Bronchial epithelial cell (primary cell): ENCODE results near the gene DAG1. TPM values are rescaled to one million over a fixed set of nuclear protein-coding genes. Genes with fewer than 3 reads are reported as not detected.
A peak's percentile ranks its signal among the peaks of the same experiment; 100 is the strongest.

Experiments used
- DNase-seq: peaks from one replicate; pipeline ENCODE4 v3.0.0-alpha.2; 2010; ENCODE audit warnings: low read depth
- FAIRE-seq: peaks from 2 replicates; lab custom pipeline; 2011; peaks lifted over from hg19 to GRCh38; lab: Jason Lieb, UNC
- H3K27me3 ChIP-seq: 2 replicates; pipeline ENCODE4 v1.5.1; 2011; ENCODE audit warnings: low read length; ENCODE audit not compliant: control insufficient read depth, insufficient read depth
- H3K36me3 ChIP-seq: 2 replicates; pipeline ENCODE4 v1.5.1; 2011; ENCODE audit warnings: low read length; ENCODE audit not compliant: control insufficient read depth, insufficient read depth
- H3K4me3 ChIP-seq: 2 replicates; pipeline ENCODE4 v1.5.1; 2011; ENCODE audit warnings: mild to moderate bottlenecking, low read depth, low read length, control low read depth
- total RNA-seq: library from RNA; depleted of rRNA; stranded (reverse); fragments of >200 nt; gene quantifications from 2 replicates; pipeline ENCODE4 v1.2.1, GENCODE V29; 2014
- TF ChIP-seq, protein P1 (sequence below): IDR thresholded peaks from 2 replicates; pipeline ENCODE4 v1.5.1; 2011; ENCODE audit warnings: mild to moderate bottlenecking, moderate library complexity, low read length, control low read depth, inconsistent platforms; ENCODE audit not compliant: insufficient read depth, severe bottlenecking

Gene DAG1
- total RNA-seq, 1 donor from 2014 or later: 20.3 TPM

DNA sequence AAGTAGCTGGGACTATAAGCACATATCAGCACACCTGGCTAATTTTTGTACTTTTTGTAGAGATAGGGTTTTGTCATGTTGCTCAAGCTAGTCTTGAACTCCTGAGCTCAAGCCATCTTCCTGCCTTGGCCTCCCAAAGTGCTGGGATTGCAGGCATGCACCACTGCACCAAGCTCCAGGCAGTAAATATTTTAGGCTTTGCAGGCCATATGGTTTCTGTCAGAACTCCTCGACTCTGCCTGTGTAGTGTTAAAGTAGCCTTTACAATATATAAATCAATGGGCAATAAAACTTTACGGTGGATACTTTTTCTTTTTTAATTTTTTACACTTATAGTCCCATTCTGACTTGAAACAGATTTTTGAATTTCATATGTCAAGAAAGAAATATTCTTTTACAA lies 41.6 kb downstream of the DAG1 start:
- H3K27me3 ChIP-seq: no peaks in the 10 kb centered on the region
- H3K36me3 ChIP-seq: peaks cover 4% of the 10 kb centered on the region
- no peak overlapping the region for H3K4me3 ChIP-seq
- TF ChIP-seq, protein P1, sequence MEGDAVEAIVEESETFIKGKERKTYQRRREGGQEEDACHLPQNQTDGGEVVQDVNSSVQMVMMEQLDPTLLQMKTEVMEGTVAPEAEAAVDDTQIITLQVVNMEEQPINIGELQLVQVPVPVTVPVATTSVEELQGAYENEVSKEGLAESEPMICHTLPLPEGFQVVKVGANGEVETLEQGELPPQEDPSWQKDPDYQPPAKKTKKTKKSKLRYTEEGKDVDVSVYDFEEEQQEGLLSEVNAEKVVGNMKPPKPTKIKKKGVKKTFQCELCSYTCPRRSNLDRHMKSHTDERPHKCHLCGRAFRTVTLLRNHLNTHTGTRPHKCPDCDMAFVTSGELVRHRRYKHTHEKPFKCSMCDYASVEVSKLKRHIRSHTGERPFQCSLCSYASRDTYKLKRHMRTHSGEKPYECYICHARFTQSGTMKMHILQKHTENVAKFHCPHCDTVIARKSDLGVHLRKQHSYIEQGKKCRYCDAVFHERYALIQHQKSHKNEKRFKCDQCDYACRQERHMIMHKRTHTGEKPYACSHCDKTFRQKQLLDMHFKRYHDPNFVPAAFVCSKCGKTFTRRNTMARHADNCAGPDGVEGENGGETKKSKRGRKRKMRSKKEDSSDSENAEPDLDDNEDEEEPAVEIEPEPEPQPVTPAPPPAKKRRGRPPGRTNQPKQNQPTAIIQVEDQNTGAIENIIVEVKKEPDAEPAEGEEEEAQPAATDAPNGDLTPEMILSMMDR: no peak
- no peak for DNase-seq
- FAIRE-seq: no peak

DNA sequence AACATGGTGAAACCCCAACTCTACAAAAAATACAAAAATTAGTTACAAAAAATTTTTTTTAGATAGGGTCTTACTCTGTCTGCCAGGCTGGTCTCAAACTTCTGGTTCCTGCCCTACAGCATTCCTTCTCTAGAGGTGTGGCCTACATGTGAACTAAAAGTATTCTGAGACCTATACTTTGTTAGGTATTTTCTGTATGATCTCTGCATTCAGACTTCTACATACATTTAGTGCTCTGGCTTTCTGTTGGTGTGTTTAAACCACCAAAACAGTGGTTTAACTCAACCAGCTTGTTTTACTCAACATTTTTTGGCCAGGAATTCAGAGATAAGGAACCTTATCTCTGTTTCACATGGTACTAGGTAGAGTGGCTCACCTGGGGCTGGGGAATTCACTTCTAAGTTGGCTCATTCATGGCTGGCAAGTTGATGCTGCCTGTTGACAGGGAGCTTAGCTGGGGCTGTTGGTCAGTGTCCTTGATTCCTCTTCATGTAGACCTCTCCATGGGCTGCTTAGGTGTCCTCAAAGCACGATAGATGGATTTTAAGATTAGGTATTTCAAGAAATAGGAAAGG lies 42.8 kb downstream of the DAG1 start:
- peaks cover 7% of the 10 kb centered on the region for H3K36me3 ChIP-seq
- TF ChIP-seq, protein P1: no peak
- no peak for DNase-seq
- no peaks in the 10 kb centered on the region for H3K27me3 ChIP-seq
- H3K4me3 ChIP-seq: no peak overlapping the region
- no peak for FAIRE-seq

DNA sequence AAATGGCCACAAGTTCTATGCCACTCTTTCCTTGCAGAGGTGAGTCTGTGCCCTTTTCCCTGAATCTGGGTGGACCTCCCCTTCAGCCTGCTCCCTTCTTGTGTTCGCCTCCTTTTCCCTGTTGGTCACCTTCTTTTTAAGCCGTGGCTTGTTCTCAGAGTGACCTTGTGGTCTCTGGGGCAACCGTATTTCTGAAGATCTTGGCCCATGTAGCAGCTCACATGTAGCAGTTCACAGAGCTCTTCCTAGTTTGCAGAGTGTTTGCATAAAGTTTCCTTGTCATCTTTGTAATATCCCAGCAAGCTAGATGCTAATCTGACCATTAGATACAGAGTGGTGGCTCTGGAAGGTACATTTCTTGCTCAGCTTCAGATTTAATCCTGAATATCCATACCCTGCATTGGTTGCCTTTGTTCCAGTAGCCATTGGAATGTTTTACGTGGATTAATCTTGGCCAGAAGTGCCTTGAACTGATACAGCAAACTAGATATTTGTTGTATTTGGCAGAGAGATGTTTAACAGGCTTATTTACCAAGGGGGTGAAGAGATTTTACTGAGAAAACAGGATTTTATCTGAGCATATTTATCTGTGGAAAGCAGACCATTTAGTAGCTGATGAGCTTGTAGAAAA lies 43.5 kb downstream of the DAG1 start:
- H3K36me3 ChIP-seq: peaks cover 7% of the 10 kb centered on the region
- DNase-seq (no peak), FAIRE-seq (no peak)
- no peaks in the 10 kb centered on the region for H3K27me3 ChIP-seq
- TF ChIP-seq, protein P1: no peak
- no peak overlapping the region for H3K4me3 ChIP-seq

DNA sequence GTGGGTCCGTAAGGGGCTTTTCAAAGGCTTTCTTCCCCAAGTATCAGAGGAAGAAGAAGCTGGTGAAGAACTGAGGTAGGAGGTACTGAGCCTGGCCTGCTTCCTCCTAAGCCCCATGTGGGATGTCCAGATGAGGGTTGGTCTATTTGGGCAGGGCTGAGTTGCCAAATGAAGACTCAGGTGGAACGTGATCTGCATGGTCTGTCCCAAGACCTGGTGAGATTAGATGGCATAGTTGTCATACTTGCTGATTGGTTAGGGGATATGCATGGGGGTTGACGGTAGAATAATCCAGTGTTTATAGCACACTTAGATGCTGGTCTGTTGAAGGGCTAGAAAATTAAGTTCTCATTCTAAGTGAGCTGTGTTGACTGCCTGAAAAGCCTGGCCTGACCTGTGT lies 47.9 kb downstream of the DAG1 start:
- no peak for FAIRE-seq
- no peak overlapping the region for H3K4me3 ChIP-seq
- H3K27me3 ChIP-seq: no peaks in the 10 kb centered on the region
- H3K36me3 ChIP-seq: peaks cover 4% of the 10 kb centered on the region
- DNase-seq: no peak
- TF ChIP-seq, protein P1: no peak

DNA sequence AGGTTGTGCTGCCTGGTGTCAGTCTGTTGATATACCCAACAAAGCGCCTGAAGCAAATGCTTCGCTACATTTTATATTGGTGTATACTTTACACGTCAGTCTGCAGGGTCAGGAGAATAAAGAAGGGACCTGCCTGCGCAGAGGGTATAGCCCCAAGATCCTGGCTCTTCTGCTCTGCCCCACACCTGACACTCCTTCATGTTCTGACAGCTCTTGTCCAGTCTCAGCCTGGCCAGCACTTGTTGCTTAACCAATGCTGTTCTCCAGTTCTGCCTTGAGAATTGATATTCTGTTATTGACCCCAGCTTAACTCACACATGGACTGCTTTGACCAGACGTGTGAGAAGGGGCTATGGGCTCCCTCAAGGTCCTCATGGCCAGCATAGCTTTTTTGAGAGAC lies 48.4 kb downstream of the DAG1 start:
- peak; percentile 81 for FAIRE-seq
- Histone ChIP-seq H3K27me3 (no peaks in the 10 kb centered on the region), H3K4me3 (no peak overlapping the region), H3K36me3 (peaks cover 4% of the 10 kb centered on the region)
- TF ChIP-seq, protein P1: no peak
- DNase-seq: no peak

DNA sequence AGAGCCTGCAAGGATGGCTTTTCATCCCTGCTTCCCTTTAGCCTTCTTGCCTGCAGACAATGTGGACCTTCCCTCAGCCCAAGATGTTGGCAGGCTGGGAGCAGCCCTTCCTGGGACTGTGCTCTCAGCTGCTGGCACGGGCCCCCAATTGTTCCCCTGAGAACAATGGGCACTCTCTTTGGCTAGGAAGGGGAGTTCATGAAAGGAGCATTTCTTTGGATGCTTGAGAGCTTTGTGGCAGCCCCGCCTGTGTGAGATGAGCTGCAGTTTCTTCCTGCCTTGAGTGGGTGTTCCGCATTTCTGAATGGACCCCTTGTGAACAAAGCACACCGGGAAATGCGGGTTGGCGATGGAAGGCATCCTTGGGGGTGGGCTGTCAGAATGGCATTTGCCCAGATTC lies 49.2 kb downstream of the DAG1 start:
- Histone ChIP-seq H3K27me3 (no peaks in the 10 kb centered on the region), H3K36me3 (peaks cover 4% of the 10 kb centered on the region), H3K4me3 (no peak overlapping the region)
- FAIRE-seq (no peak), DNase-seq (no peak)
- TF ChIP-seq, protein P1: no peak
